ENCODE data around the gene CLVS2.

DNA sequence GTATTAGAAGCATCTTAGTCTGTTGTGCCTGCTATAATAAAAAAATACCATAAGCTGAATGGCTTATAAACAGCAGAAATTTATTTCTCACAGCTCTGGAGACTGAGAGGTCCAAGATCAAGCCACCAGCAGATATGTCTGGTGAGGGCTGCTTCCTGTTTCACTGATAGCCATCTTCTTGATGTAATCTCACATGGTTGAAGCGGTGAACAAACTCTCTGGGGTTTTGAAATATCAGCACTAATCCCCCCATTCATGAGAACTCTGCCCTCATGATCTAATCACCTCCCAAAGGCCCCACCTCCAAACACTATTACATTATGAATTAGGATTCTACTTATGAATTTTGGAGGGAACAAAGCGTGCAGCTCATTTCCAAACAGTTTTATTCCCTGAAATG, 11.6 kb upstream of the CLVS2 start:
- TF ChIP-seq POLR2A (IDR thresholded peaks at IDR 0.05) (no peak), CTCF (IDR thresholded peaks at IDR 0.05) (no peak)
